Esophagus (tissue), 2 donors: ENCODE data around the gene RASAL1. TPM values are rescaled to one million over a fixed set of nuclear protein-coding genes. Genes with fewer than 3 reads are reported as not detected.

Experiments
- H3K27ac ChIP-seq, 2 donors: one replicate each; pipeline ENCODE4 v1.5.1; 2013; ENCODE audit warnings: low read depth in 2 of 2, mild to moderate bottlenecking in 2 of 2, inconsistent platforms in 1 of 2, low read length in 1 of 2, moderate library complexity in 1 of 2
- H3K27me3 ChIP-seq, 2 donors: one replicate each; pipeline ENCODE4 v1.6.1; 2013; ENCODE audit warnings: low read length in 2 of 2, control low read depth in 1 of 2, mild to moderate bottlenecking in 1 of 2; ENCODE audit not compliant: insufficient read depth in 2 of 2, control insufficient read depth in 1 of 2
- H3K36me3 ChIP-seq, 2 donors: one replicate each; pipeline ENCODE4 v1.6.1; 2013; ENCODE audit warnings: low read length in 1 of 2; ENCODE audit not compliant: control insufficient read depth in 2 of 2, insufficient read depth in 2 of 2
- H3K4me1 ChIP-seq, 2 donors: one replicate each; pipeline ENCODE4 v1.6.1; 2013; ENCODE audit warnings: low read length in 1 of 2; ENCODE audit not compliant: control insufficient read depth in 2 of 2, insufficient read depth in 2 of 2
- H3K4me3 ChIP-seq, 2 donors: one replicate each; pipeline ENCODE4 v1.5.1; 2013; ENCODE audit warnings: low read length in 2 of 2, mild to moderate bottlenecking in 2 of 2, low read depth in 1 of 2, moderate library complexity in 1 of 2
- H3K9me3 ChIP-seq, 2 donors: one replicate each; pipeline ENCODE4 v1.6.1; 2013; ENCODE audit warnings: mild to moderate bottlenecking in 2 of 2, low read depth in 1 of 2, low read length in 1 of 2, moderate library complexity in 1 of 2; ENCODE audit not compliant: control insufficient read depth in 2 of 2, insufficient read depth in 1 of 2
- WGBS, 2 donors: extraction: QIAGEN DNeasy Blood & Tissue Kit; methylation state at CpG; one replicate each; pipeline ENCODE4 v1.1.7; 2013; 5-methylcytosine and 5-hydroxymethylcytosine counted together
- polyA plus RNA-seq, 2 donors: library from polyadenylated mRNA; stranded (reverse); fragments of 200-250 nt; gene quantifications; one replicate each; pipeline ENCODE4 v1.2.3, GENCODE V29; 2013
- donor health status: healthy with polysubstance abuse.
- donor health status: Bipolar disorder and iron deficiency.

Gene RASAL1
- polyA plus RNA-seq = 10 to 100 TPM; 43.4 to 52.7 TPM

- 4 to 5% methylated on average over 61 to 68 of the region's 68 CpGs for WGBS, 2 donors
- Histone ChIP-seq H3K9me3 (no peaks in the 10 kb centered on the region), H3K27me3 (no peaks in the 10 kb centered on the region), H3K36me3 (peaks cover 0 to 1% of the 10 kb centered on the region in 2 donors), H3K27ac (peak within 1 kb of the TSS; percentile 87 to 93), H3K4me1 (peaks cover 0 to 8% of the 10 kb centered on the region in 2 donors), H3K4me3 (peak within 1 kb of the TSS; percentile 70 to 79)
Observed at GRCh38 chr12:113135178-113136127, at the start of gene RASAL1. TSS of gene RASAL1 (minus strand) at chr12:113135761. CDS start at chr12:113135462, 299 bp downstream.

DNA sequence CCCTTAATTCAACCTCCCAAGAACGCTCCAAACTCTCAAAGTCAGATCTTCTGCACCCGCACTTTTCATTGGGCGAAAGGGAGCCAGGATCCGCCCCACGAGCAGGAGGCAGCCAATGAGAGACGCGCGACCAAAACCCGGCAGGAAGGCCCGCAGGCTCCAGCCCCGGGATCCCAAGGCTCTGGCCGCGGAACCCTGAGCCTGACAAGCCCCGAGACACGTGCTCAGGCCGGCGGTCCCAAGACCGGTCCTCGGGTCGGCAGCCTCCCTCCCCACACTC is 49.3 kb upstream of the RASAL1 start:
- H3K27ac ChIP-seq = peak overlapping the region; percentile 97 to 98
- H3K9me3 ChIP-seq = no peaks in the 10 kb centered on the region
- H3K4me1 ChIP-seq = peaks cover 0 to 11% of the 10 kb centered on the region in 2 donors
- H3K4me3 ChIP-seq = peak overlapping the region; percentile 82 to 95
- H3K36me3 ChIP-seq = peaks cover 0 to 16% of the 10 kb centered on the region in 2 donors
- 0% methylated on average over 20 of the region's 20 CpGs for WGBS, 2 donors
- H3K27me3 ChIP-seq = no peaks in the 10 kb centered on the region

DNA sequence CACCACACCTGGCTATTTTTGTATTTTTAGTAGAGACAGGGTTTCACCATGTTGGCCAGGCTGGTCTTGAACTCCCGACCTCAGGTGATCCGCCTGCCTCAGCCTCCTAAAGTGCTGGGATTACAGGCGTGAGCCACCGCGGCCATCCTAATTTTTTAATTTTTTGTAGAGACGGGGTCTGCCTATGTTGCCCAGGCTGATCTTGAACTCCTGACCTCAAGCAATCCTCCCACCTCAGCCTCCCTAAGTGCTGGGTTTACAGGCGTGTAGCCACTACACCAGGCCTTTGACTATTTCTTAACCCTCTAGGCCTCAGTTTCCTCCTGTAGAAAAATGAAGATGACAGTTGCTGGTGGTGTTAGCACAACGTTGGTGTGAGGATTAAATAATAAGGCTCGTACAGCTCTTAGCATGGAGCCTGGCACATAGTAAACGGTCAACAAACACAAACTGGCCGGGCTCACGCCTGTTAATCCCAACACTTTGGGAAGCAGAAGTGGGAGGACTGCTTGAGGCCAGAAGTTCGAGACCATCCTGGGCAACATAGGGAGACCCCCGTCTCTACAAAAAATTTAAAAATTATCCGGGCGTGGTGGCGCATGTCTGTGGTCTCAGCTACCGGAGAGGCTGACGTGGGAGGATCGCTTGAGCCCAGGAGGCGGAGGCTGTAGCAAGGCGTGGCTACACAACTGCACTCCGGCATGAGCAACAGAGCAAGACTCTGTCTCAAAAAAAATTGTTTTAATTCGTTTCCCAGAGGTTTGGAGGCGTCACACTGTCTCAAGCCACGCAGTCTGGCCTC is 48.7 kb upstream of the RASAL1 start:
- 25 to 27% methylated on average over 26 of the region's 26 CpGs for WGBS, 2 donors
- peaks cover 4 to 21% of the 10 kb centered on the region in 2 donors for H3K36me3 ChIP-seq
- peak overlapping the region; percentile 97 to 98 for H3K27ac ChIP-seq
- H3K4me1 ChIP-seq = peaks cover 0 to 11% of the 10 kb centered on the region in 2 donors
- no peaks in the 10 kb centered on the region for H3K27me3 ChIP-seq
- peak overlapping the region; percentile 82 to 95 for H3K4me3 ChIP-seq
- H3K9me3 ChIP-seq = no peaks in the 10 kb centered on the region

- no peaks in the 10 kb centered on the region for H3K9me3 ChIP-seq
- H3K27ac ChIP-seq = no peak overlapping the region
- H3K4me3 ChIP-seq = no peak overlapping the region
- H3K27me3 ChIP-seq = no peaks in the 10 kb centered on the region
- WGBS, 2 donors = 95 to 96% methylated on average over 11 of the region's 11 CpGs
- peaks cover 0 to 11% of the 10 kb centered on the region in 2 donors for H3K4me1 ChIP-seq
- peaks cover 10 to 29% of the 10 kb centered on the region in 2 donors for H3K36me3 ChIP-seq
Observed at GRCh38 chr12:113183030-113183589, 47.5 kb upstream of the RASAL1 start.

- Histone ChIP-seq H3K9me3 (peaks cover 0 to 5% of the 10 kb centered on the region in 2 donors), H3K36me3 (peaks cover 19 to 37% of the 10 kb centered on the region in 2 donors), H3K4me1 (peaks cover 0 to 11% of the 10 kb centered on the region in 2 donors), H3K27ac (no peak overlapping the region), H3K4me3 (no peak overlapping the region), H3K27me3 (no peaks in the 10 kb centered on the region)
- 86% methylated on average over 3 of the region's 3 CpGs for WGBS, 2 donors
Observed at GRCh38 chr12:113181975-113182374, 46.4 kb upstream of the RASAL1 start.

DNA sequence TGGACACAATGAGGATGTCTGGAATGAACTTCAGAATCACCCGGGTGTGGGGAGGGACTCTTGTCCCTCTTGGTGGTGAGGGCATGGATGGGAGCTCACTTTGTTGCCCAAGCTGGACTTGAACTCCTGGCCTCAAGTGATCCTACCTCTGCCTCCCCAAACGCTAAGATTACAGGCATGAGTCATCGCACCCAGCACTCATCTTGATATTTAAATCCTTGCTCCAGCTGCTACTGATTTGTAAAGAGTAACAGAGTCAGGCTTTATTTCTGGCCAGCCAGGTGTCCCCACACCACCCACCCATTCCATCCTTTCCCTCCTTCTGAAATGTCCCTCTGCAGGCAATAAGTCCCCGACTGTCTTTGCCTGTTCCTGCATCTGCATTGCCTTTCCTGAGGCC is 44.8 kb upstream of the RASAL1 start:
- peaks cover 23 to 43% of the 10 kb centered on the region in 2 donors for H3K36me3 ChIP-seq
- no peak overlapping the region for H3K4me3 ChIP-seq
- peaks cover 0 to 6% of the 10 kb centered on the region in 2 donors for H3K9me3 ChIP-seq
- peaks cover 0 to 5% of the 10 kb centered on the region in 2 donors for H3K4me1 ChIP-seq
- H3K27ac ChIP-seq = no peak overlapping the region
- 71 to 76% methylated on average over 4 of the region's 4 CpGs for WGBS, 2 donors
- no peaks in the 10 kb centered on the region for H3K27me3 ChIP-seq

DNA sequence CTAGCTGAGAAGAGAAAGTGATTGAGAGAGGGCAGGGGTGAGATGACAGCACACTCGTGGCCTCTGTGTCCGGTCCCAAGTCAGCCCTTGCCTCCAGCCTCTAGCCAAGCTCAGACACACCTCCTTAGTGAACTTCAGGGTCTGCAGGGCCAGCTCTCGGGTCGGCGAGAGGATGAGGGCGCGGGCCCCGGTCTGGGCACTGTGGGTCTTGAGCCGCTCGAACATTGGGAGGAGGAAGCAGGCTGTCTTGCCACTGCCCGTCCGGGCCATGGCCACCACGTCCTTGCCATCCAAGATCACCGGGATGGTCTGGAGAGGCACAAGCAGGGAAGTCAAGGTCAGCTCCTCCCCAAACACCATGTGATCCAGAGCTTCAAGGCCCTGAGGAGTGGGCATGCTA is 43.5 kb upstream of the RASAL1 start:
- Histone ChIP-seq H3K9me3 (peaks cover 0 to 6% of the 10 kb centered on the region in 2 donors), H3K4me3 (no peak overlapping the region), H3K27me3 (no peaks in the 10 kb centered on the region), H3K4me1 (peaks cover 0 to 6% of the 10 kb centered on the region in 2 donors), H3K27ac (no peak overlapping the region), H3K36me3 (peaks cover 23 to 47% of the 10 kb centered on the region in 2 donors)
- WGBS, 2 donors = 93 to 94% methylated on average over 14 of the region's 14 CpGs

DNA sequence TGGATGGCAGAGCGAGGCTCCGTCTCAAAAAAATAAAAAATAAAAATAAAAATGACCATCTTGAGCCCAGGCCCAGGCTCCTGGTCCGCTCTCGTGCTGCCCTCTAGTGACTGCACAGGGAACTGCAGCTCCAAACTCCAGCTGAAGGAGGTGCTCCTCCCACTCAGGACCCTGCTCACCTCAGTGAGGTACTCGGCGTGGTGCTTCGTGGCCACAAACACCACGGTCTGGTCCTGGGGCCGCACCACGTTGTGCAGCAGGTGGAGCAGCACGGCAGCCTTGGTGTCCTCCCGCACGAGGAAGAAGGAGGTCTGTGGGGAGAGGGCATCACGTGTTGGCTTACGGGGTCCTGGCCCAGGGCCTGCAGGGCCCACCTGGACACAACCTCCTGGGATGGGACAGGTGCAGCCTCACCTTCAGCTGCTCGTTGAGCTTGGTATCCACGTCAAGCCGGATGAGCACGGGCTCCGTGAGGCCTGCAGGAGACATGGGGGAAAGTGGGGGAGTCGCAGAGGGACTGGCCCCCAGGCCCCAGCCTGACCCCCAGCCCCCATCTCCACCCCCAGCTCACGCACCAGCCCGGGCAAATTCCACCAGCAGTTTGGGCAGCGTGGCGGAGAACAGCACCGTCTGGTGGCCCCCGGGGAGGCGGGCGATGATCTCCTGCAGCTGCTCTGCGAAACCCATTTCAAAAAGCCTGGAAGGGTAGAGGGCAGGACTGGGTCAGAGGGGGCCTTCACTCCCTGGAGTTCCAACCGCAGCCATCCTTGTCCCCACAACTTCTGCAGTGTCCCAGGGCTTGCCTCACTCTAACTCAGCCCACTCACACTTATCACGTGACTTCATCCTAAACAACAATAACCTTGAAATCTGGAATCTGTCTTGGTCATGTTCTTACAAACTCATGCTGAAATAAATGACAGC is 39.2 kb upstream of the RASAL1 start:
- peaks cover 38 to 47% of the 10 kb centered on the region in 2 donors for H3K36me3 ChIP-seq
- peaks cover 0 to 6% of the 10 kb centered on the region in 2 donors for H3K9me3 ChIP-seq
- peaks cover 0 to 3% of the 10 kb centered on the region in 2 donors for H3K4me1 ChIP-seq
- 56 to 60% methylated on average over 32 of the region's 32 CpGs for WGBS, 2 donors
- H3K27me3 ChIP-seq = no peaks in the 10 kb centered on the region
- H3K4me3 ChIP-seq = no peak overlapping the region
- no peak overlapping the region for H3K27ac ChIP-seq
